ENCODE results near the gene SNTG2. TPM values are rescaled to one million over a fixed set of nuclear protein-coding genes. Genes with fewer than 3 reads are reported as not detected.

Gene SNTG2
- total RNA-seq (ENCODE audit: unreplicated experiment), result 7.7 TPM
- long read RNA-seq, partial matches to known transcripts, result 1 of 1 reads
- long read RNA-seq, other reads (novel, unspliced or antisense), result 0 of 1 reads

DNA sequence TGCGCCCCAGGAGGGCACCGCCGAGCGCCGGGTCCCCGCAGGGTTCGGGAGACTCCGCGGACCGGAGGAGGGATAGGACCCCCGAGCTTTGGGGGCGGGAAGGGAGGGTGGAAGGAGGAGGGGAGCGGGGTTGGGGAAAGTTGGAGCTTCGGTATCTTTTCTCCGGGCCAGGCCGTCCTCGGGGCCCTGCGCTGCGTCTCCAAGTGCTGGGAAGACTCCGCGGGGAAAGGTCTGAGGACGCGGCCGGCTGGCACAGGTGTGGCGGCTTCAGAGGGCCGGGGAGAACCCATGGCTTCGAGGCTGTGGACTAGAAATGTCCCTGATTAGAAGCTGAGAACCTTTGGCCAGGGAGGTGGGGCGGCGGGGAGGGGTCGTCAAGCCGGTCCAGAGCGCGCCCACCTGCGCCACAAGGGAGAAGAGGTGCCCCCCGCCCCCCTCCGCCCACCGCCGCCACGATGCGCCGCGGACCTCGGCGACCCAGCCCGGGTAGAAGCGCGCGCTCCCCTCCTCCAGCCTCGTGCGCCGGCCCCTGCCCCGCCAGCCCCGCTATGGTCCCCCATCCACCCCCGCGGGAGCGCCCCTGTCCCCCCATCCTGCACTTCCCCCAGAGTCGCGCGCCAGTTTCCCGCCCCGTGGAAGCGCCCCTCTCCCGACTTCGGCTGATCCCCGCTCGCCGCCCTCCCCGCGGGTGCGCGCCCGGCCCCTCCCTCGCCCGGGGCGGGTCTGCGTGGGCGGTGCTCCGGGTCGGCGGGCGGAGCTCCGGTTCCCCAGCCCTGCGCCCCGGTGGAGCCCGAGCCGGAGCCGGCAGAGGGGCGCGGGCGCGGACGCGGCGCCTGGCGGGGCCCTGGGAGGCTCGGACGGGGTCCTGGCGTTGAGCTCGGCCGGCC is at the start of gene SNTG2:
SNTG2 (plus strand) TSS at position 770 of the 887 bp plus-strand sequence. CDS start 148 bp downstream, outside the sequence.
- Mint-ChIP-seq H3K4me1 (ENCODE audit: low read depth, unreplicated experiment) (peaks cover 2% of the 10 kb centered on the region), H3K36me3 (ENCODE audit: unreplicated experiment) (no peaks in the 10 kb centered on the region), H3K4me3 (ENCODE audit: unreplicated experiment) (peak within 1 kb of the TSS; percentile 83), H3K27me3 (ENCODE audit: unreplicated experiment) (peaks cover 2% of the 10 kb centered on the region), H3K27ac (ENCODE audit: unreplicated experiment) (no peak within 1 kb of the TSS), H3K9me3 (ENCODE audit: unreplicated experiment) (peaks cover 3% of the 10 kb centered on the region)
- TF ChIP-seq, protein P1, sequence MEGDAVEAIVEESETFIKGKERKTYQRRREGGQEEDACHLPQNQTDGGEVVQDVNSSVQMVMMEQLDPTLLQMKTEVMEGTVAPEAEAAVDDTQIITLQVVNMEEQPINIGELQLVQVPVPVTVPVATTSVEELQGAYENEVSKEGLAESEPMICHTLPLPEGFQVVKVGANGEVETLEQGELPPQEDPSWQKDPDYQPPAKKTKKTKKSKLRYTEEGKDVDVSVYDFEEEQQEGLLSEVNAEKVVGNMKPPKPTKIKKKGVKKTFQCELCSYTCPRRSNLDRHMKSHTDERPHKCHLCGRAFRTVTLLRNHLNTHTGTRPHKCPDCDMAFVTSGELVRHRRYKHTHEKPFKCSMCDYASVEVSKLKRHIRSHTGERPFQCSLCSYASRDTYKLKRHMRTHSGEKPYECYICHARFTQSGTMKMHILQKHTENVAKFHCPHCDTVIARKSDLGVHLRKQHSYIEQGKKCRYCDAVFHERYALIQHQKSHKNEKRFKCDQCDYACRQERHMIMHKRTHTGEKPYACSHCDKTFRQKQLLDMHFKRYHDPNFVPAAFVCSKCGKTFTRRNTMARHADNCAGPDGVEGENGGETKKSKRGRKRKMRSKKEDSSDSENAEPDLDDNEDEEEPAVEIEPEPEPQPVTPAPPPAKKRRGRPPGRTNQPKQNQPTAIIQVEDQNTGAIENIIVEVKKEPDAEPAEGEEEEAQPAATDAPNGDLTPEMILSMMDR (IDR thresholded peaks at IDR 0.05; ENCODE audit: partially characterized antibody, unreplicated experiment), result no peak
- peak; percentile 72 for DNase-seq

DNA sequence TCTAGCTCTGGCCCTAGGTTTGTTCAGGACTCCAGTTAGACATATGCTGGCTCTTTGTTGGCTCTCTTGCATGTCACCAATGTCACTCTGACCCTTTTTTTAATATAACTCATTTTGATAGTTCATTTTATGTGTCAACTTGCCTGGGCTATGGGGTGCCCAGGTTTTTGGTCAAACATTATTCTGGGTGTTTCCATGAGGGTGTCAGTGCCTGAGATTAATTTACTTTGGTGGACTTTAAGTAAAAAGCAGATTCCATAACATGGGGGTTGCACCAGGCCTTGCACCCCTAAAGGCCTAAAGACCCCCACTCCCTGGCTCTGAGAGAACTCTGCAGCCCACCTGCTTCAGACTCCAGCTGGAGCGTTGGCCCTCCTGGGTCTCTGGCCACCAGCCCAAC is 48.1 kb upstream of the SNTG2 start:
- no peak overlapping the region for H3K27ac Mint-ChIP-seq (ENCODE audit: unreplicated experiment)
- DNase-seq, result no peak
- no peaks in the 10 kb centered on the region for H3K9me3 Mint-ChIP-seq (ENCODE audit: unreplicated experiment)
- H3K4me1 Mint-ChIP-seq (ENCODE audit: low read depth, unreplicated experiment), result no peaks in the 10 kb centered on the region
- H3K27me3 Mint-ChIP-seq (ENCODE audit: unreplicated experiment), result no peaks in the 10 kb centered on the region
- TF ChIP-seq, protein P1 (IDR thresholded peaks at IDR 0.05; ENCODE audit: partially characterized antibody, unreplicated experiment), result no peak
- H3K36me3 Mint-ChIP-seq (ENCODE audit: unreplicated experiment), result peaks cover 5% of the 10 kb centered on the region
- H3K4me3 Mint-ChIP-seq (ENCODE audit: unreplicated experiment), result no peak overlapping the region

DNA sequence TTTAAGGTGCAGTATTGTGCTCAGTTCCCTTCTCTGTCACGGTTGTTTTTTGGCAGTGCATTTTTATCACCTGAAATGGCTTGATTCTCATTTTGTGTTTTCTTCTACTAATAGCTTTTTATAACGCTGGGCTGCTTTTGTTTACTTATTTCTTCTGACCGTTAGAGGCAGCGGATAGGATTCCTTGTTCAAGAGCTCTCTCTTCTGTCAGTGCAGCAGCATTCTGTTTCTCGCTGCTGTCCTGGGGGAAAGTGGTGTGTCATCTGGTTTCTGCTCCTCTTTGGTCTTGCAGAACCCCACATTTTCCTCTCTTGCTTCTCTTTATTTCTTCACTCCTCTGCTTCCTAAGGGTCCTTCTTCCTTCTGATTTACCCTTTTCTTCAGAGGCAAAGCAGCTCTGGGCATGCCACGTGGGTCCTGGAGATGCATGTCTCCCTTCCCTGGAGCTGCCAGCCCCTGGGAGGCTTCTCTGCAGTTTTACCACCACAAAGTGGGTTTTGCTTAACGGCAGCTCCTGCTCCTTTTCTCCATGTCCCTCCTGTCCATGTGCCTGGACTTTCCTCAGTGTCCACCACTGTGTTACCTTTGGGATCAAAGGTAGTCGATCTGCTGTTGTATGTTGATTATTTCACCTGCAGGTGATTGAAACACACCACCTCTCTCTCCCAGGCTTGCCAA is 47.3 kb upstream of the SNTG2 start:
- no peak overlapping the region for H3K27ac Mint-ChIP-seq (ENCODE audit: unreplicated experiment)
- DNase-seq, result no peak

DNA sequence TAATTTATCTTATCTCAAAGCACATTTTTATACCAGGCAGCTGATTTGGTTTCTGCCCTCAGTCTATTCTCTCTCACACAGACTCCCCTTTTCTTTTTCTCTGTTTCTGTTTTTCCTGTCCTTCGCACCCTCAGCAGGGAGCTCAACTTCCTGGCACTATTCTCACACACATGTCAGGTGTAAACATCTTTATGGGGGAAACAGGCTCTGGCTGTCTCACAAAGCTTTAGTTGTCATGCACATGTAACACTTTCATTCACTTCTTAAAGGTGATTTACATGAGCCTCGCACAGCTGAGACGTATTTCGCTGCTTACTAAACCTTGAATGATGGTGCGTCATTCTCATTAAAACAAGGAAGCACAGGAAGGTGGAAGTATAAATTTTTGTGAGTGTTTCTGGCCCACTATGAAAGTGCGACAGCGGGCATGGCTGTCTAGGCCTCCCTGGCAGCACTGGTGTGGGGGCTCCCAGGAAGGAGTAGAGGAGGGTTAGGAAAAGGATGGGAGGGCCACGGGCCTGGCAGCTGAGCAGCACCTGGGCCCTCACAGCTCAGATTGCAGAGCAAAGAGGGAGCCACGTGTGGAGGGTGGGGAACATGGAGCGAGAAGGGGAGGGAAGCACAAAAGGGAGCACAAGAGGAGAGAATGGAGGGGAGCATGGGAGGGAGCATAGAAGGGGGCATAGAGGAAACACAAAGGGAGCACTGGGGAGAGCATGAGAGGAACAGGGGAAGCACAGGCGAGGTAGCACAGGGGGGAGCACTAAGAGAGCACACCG is 46.2 kb upstream of the SNTG2 start:
- TF ChIP-seq, protein P1 (IDR thresholded peaks at IDR 0.05; ENCODE audit: partially characterized antibody, unreplicated experiment), result no peak
- H3K4me1 Mint-ChIP-seq (ENCODE audit: low read depth, unreplicated experiment), result no peaks in the 10 kb centered on the region
- DNase-seq, result no peak
- H3K4me3 Mint-ChIP-seq (ENCODE audit: unreplicated experiment), result no peak overlapping the region
- H3K27me3 Mint-ChIP-seq (ENCODE audit: unreplicated experiment), result peaks cover 2% of the 10 kb centered on the region
- H3K9me3 Mint-ChIP-seq (ENCODE audit: unreplicated experiment), result no peaks in the 10 kb centered on the region
- peaks cover 5% of the 10 kb centered on the region for H3K36me3 Mint-ChIP-seq (ENCODE audit: unreplicated experiment)
- H3K27ac Mint-ChIP-seq (ENCODE audit: unreplicated experiment), result no peak overlapping the region

More for the DNA sequence above, 47.3 kb upstream of the SNTG2 start:
- peaks cover 2% of the 10 kb centered on the region for H3K27me3 Mint-ChIP-seq (ENCODE audit: unreplicated experiment)
- no peak overlapping the region for H3K4me3 Mint-ChIP-seq (ENCODE audit: unreplicated experiment)
- TF ChIP-seq, protein P1 (IDR thresholded peaks at IDR 0.05; ENCODE audit: partially characterized antibody, unreplicated experiment), result no peak
- H3K36me3 Mint-ChIP-seq (ENCODE audit: unreplicated experiment), result peaks cover 5% of the 10 kb centered on the region
- H3K4me1 Mint-ChIP-seq (ENCODE audit: low read depth, unreplicated experiment), result no peaks in the 10 kb centered on the region
- no peaks in the 10 kb centered on the region for H3K9me3 Mint-ChIP-seq (ENCODE audit: unreplicated experiment)

Data from glutamatergic neuron (in vitro differentiated cells).